Measurements from ENCODE around the gene PCDH9. TPM values are rescaled to one million over a fixed set of nuclear protein-coding genes. Genes with fewer than 3 reads are reported as not detected.

PCDH9 gene
- total and polyA plus RNA-seq, 5 donors = 5.1 to 30.0 (median 27.8) TPM

DNA sequence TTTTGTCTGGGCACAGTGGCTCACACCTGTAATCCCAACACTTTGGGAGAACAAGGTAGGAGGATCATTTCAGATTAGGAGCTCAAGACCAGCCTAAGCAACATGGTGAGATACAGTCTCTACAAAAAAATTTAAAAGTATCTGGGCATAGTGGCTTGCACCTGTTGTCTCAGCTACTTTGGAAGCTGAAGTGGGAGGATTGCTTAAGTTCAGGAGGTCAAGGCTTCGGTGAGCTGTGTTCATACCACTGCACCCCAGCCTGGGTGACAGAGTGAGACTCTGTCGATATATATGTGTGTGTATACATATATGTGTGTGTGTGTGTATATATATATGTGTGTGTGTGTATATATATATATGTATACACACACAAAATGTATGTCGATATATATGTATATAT is 833.0 kb downstream of the PCDH9 start:
- Histone ChIP-seq H3K27me3 (ENCODE audit: control insufficient read depth, insufficient read depth) (no peaks in the 10 kb centered on the region), H3K27ac (ENCODE audit: low read length) (no peak overlapping the region), H3K9me3 (ENCODE audit: control insufficient read depth, low read length) (no peaks in the 10 kb centered on the region), H3K4me3 (ENCODE audit: low read length) (no peak overlapping the region), H3K4me1 (ENCODE audit: control insufficient read depth, insufficient read depth, low read length) (no peaks in the 10 kb centered on the region)
- DNase-seq (no peak), ATAC-seq (no peak)
- 91% methylated on average over 3 of the region's 3 CpGs for WGBS
- intact Hi-C loops (cut with DNase I) = no loop called here

- ATAC-seq (no peak), DNase-seq (no peak)
- intact Hi-C loops (cut with DNase I) = no loop called here
- Histone ChIP-seq H3K27me3 (ENCODE audit: control insufficient read depth, insufficient read depth) (no peaks in the 10 kb centered on the region), H3K9me3 (ENCODE audit: control insufficient read depth, low read length) (no peaks in the 10 kb centered on the region), H3K27ac (ENCODE audit: low read length) (no peak overlapping the region), H3K4me1 (ENCODE audit: control insufficient read depth, insufficient read depth, low read length) (no peaks in the 10 kb centered on the region), H3K4me3 (ENCODE audit: low read length) (no peak overlapping the region)
- WGBS = 89% methylated on average over 1 of the region's 1 CpG
Observed at GRCh38 chr13:66391322-66391721, 838.8 kb downstream of the PCDH9 start.

- H3K9me3 ChIP-seq (ENCODE audit: control insufficient read depth, low read length) = no peaks in the 10 kb centered on the region
- intact Hi-C loops (cut with DNase I) = no loop called here
- no peak overlapping the region for H3K27ac ChIP-seq (ENCODE audit: low read length)
- H3K4me3 ChIP-seq (ENCODE audit: low read length) = no peak overlapping the region
- no peaks in the 10 kb centered on the region for H3K27me3 ChIP-seq (ENCODE audit: control insufficient read depth, insufficient read depth)
- no peaks in the 10 kb centered on the region for H3K4me1 ChIP-seq (ENCODE audit: control insufficient read depth, insufficient read depth, low read length)
- no peak for DNase-seq
- ATAC-seq = no peak
- whole genome bisulfite sequencing = 92% methylated on average over 3 of the region's 3 CpGs
Observed at GRCh38 chr13:66378894-66379293, 851.2 kb downstream of the PCDH9 start.

GRCh38 chr13:66377569-66377968 is 852.6 kb downstream of the PCDH9 start:
- no peaks in the 10 kb centered on the region for H3K27me3 ChIP-seq (ENCODE audit: control insufficient read depth, insufficient read depth)
- 37% methylated on average over 2 of the region's 2 CpGs for WGBS
- DNase-seq (no peak), ATAC-seq (no peak)
- H3K9me3 ChIP-seq (ENCODE audit: control insufficient read depth, low read length) = no peaks in the 10 kb centered on the region
- no peak overlapping the region for H3K4me3 ChIP-seq (ENCODE audit: low read length)
- H3K4me1 ChIP-seq (ENCODE audit: control insufficient read depth, insufficient read depth, low read length) = no peaks in the 10 kb centered on the region
- intact Hi-C loops (cut with DNase I) = no loop called here
- H3K27ac ChIP-seq (ENCODE audit: low read length) = no peak overlapping the region

- no peak overlapping the region for H3K27ac ChIP-seq (ENCODE audit: low read length)
- WGBS = 76% methylated on average over 2 of the region's 2 CpGs
- no peaks in the 10 kb centered on the region for H3K4me1 ChIP-seq (ENCODE audit: control insufficient read depth, insufficient read depth, low read length)
- no peaks in the 10 kb centered on the region for H3K27me3 ChIP-seq (ENCODE audit: control insufficient read depth, insufficient read depth)
- DNase-seq = no peak
- intact Hi-C loops (cut with DNase I) = loop anchor here in 1 of 4 donors (2.0 kb wide), 1 partner anchor 41 kb away; no protein-coding TSS in a partner anchor
- no peak for ATAC-seq
- no peak overlapping the region for H3K4me3 ChIP-seq (ENCODE audit: low read length)
- no peaks in the 10 kb centered on the region for H3K9me3 ChIP-seq (ENCODE audit: control insufficient read depth, low read length)
Observed at GRCh38 chr13:66375756-66376155, 854.4 kb downstream of the PCDH9 start.

DNA sequence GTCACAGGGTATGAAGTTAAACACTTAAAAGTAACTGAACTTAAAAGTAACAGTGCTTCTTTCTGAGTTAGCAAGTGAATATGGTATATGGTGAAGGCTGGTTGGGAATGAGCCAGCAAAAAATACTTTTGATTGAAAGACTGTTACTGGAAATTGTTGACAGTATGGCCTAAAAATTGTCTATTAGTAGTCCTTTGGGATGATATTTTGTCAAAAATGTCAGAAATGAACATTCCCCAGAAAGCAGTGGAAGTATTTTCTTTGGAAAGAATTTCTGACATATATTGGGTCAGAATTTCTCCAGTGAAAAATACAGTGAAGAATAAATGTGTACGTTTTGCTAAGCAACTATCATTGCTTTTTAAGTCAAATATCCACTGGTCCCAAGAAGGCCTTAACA is 860.5 kb downstream of the PCDH9 start:
- no peak for DNase-seq

GRCh38 chr13:66367356-66367755 is 862.8 kb downstream of the PCDH9 start:
- intact Hi-C loops (cut with DNase I) = no loop called here
- H3K27me3 ChIP-seq (ENCODE audit: control insufficient read depth, insufficient read depth) = no peaks in the 10 kb centered on the region
- H3K9me3 ChIP-seq (ENCODE audit: control insufficient read depth, low read length) = no peaks in the 10 kb centered on the region
- no peak overlapping the region for H3K27ac ChIP-seq (ENCODE audit: low read length)
- no peak for ATAC-seq
- H3K4me3 ChIP-seq (ENCODE audit: low read length) = no peak overlapping the region
- DNase-seq = no peak
- no peaks in the 10 kb centered on the region for H3K4me1 ChIP-seq (ENCODE audit: control insufficient read depth, insufficient read depth, low read length)
- WGBS = 83% methylated on average over 1 of the region's 1 CpG

More for the DNA sequence above, 860.5 kb downstream of the PCDH9 start:
- Histone ChIP-seq H3K27me3 (ENCODE audit: control insufficient read depth, insufficient read depth) (no peaks in the 10 kb centered on the region), H3K4me3 (ENCODE audit: low read length) (no peak overlapping the region), H3K4me1 (ENCODE audit: control insufficient read depth, insufficient read depth, low read length) (no peaks in the 10 kb centered on the region), H3K9me3 (ENCODE audit: control insufficient read depth, low read length) (no peaks in the 10 kb centered on the region), H3K27ac (ENCODE audit: low read length) (no peak overlapping the region)
- intact Hi-C loops (cut with DNase I) = no loop called here
- no peak for ATAC-seq
- WGBS = 66% methylated on average over 1 of the region's 1 CpG

DNA sequence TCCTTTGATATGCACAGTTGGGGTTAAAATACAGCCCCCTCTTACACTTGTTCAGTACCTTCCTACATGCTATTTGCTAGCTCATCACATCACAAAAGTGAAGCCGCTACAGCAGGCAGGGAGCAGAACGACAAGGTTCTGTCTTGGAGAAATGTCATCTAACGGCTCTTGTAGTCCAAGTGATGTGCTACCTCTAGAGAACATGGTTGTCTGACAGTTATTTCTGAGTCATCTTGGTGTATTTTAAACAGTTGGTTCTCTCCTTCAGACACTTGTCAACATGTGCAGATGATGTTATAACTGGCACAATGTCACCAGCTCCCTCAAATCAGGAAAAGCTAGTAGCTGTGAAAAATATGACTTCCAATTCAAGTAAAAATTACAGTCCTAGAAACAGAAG is 865.0 kb downstream of the PCDH9 start:
- H3K27me3 ChIP-seq (ENCODE audit: control insufficient read depth, insufficient read depth) = no peaks in the 10 kb centered on the region
- H3K4me1 ChIP-seq (ENCODE audit: control insufficient read depth, insufficient read depth, low read length) = no peaks in the 10 kb centered on the region
- DNase-seq (no peak), ATAC-seq (no peak)
- no peaks in the 10 kb centered on the region for H3K9me3 ChIP-seq (ENCODE audit: control insufficient read depth, low read length)
- intact Hi-C loops (cut with DNase I) = no loop called here
- no peak overlapping the region for H3K4me3 ChIP-seq (ENCODE audit: low read length)
- 88% methylated on average over 3 of the region's 3 CpGs for WGBS
- H3K27ac ChIP-seq (ENCODE audit: low read length) = no peak overlapping the region

DNA sequence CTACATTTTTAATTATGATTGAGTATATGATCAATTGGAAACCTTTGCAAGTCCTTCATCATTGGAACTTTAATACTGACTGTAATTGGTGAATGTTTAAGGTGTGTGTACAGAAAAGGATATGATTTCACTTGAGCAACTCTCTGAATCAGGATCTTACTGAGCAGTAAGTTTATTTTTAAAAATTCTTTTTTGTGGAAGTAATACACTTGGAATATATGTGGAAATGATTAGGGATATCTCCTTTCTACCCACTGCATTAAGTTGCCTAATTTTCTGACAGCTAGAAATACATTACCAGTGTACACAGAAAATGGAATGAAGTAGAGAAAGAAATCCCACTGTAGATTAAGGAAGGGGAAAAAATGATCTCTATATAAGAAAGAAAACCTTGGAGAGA is 865.8 kb downstream of the PCDH9 start:
- Histone ChIP-seq H3K4me1 (ENCODE audit: control insufficient read depth, insufficient read depth, low read length) (no peaks in the 10 kb centered on the region), H3K27me3 (ENCODE audit: control insufficient read depth, insufficient read depth) (no peaks in the 10 kb centered on the region), H3K9me3 (ENCODE audit: control insufficient read depth, low read length) (no peaks in the 10 kb centered on the region), H3K27ac (ENCODE audit: low read length) (no peak overlapping the region), H3K4me3 (ENCODE audit: low read length) (no peak overlapping the region)
- intact Hi-C loops (cut with DNase I) = no loop called here
- ATAC-seq (no peak), DNase-seq (no peak)

GRCh38 chr13:66362485-66362884 is 867.7 kb downstream of the PCDH9 start:
- H3K4me1 ChIP-seq (ENCODE audit: control insufficient read depth, insufficient read depth, low read length) = no peaks in the 10 kb centered on the region
- ATAC-seq = no peak
- no peak for DNase-seq
- intact Hi-C loops (cut with DNase I) = no loop called here
- H3K4me3 ChIP-seq (ENCODE audit: low read length) = no peak overlapping the region
- H3K9me3 ChIP-seq (ENCODE audit: control insufficient read depth, low read length) = no peaks in the 10 kb centered on the region
- 84% methylated on average over 1 of the region's 1 CpG for WGBS
- no peak overlapping the region for H3K27ac ChIP-seq (ENCODE audit: low read length)
- H3K27me3 ChIP-seq (ENCODE audit: control insufficient read depth, insufficient read depth) = no peaks in the 10 kb centered on the region

DNA sequence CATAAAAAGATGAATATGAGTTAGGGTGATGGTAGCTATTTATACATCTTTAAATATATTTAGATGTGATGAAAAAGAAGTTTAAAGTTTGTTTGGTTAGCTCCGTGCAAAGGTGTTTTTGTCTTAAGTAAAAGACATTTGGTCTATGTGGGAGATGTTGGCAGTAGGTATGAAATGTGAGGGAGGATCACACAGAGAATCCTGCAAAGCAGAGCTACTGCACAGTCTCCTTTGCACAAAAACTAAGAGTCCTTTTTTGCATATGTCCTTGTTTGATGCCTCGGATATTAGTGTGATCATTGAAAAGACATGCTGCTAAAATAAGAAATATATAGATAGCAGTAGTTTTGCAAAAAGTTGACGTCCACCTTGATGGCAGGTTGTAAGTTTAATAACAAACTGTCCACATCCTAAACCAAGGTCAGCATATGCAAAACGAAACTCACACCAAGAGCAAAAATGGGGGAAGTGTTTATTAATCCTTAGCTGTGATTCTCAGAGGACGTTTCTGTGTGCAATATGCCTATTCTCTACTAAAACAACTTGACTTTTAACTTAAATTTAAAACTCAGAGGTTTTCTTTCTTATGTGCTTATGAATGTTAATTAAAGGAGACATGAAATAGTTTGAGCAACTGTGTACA is 870.1 kb downstream of the PCDH9 start:
- no peak for DNase-seq
- Histone ChIP-seq H3K4me3 (ENCODE audit: low read length) (no peak overlapping the region), H3K27me3 (ENCODE audit: control insufficient read depth, insufficient read depth) (no peaks in the 10 kb centered on the region), H3K4me1 (ENCODE audit: control insufficient read depth, insufficient read depth, low read length) (no peaks in the 10 kb centered on the region), H3K27ac (ENCODE audit: low read length) (no peak overlapping the region), H3K9me3 (ENCODE audit: control insufficient read depth, low read length) (no peaks in the 10 kb centered on the region)
- no peak for ATAC-seq
- WGBS = 78% methylated on average over 5 of the region's 5 CpGs
- intact Hi-C loops (cut with DNase I) = no loop called here

- Histone ChIP-seq H3K27ac (ENCODE audit: low read length) (no peak overlapping the region), H3K4me3 (ENCODE audit: low read length) (no peak overlapping the region), H3K9me3 (ENCODE audit: control insufficient read depth, low read length) (no peaks in the 10 kb centered on the region), H3K4me1 (ENCODE audit: control insufficient read depth, insufficient read depth, low read length) (no peaks in the 10 kb centered on the region), H3K27me3 (ENCODE audit: control insufficient read depth, insufficient read depth) (no peaks in the 10 kb centered on the region)
- ATAC-seq (no peak), DNase-seq (no peak)
- 76% methylated on average over 3 of the region's 3 CpGs for WGBS
- intact Hi-C loops (cut with DNase I) = no loop called here
Observed at GRCh38 chr13:66359393-66359792, 870.7 kb downstream of the PCDH9 start.
